GM12875 (cell line): ENCODE data around the gene ATP8B4.

ENCODE experiments used
- H3K4me3 ChIP-seq: one replicate; pipeline ENCODE4 v1.5.1; 2011; ENCODE audit warnings: low read depth, low read length, control low read depth
- CTCF ChIP-seq: IDR thresholded peaks from 2 replicates; pipeline ENCODE4 v1.5.1; 2011; ENCODE audit warnings: low read depth, mild to moderate bottlenecking, control low read depth, inconsistent platforms, low read length, moderate library complexity, borderline replicate concordance; ENCODE audit not compliant: insufficient read depth

ATP8B4 gene

GRCh38 chr15:49887659-49888322 lies 231.2 kb downstream of the ATP8B4 start:
- TF ChIP-seq CTCF: no peak
- H3K4me3 ChIP-seq: no peak overlapping the region

- no peak for TF ChIP-seq CTCF
Observed at GRCh38 chr15:49883121-49883520, 235.9 kb downstream of the ATP8B4 start.

GRCh38 chr15:49881866-49882265 lies 237.2 kb downstream of the ATP8B4 start:
- no peak overlapping the region for H3K4me3 ChIP-seq
- no peak for TF ChIP-seq CTCF

More at GRCh38 chr15:49883121-49883520, 235.9 kb downstream of the ATP8B4 start:
- H3K4me3 ChIP-seq: no peak overlapping the region

GRCh38 chr15:49881433-49881832 lies 237.6 kb downstream of the ATP8B4 start:
- no peak for TF ChIP-seq CTCF
- no peak overlapping the region for H3K4me3 ChIP-seq

GRCh38 chr15:49877873-49878521 lies 241.0 kb downstream of the ATP8B4 start:
- no peak for TF ChIP-seq CTCF
- no peak overlapping the region for H3K4me3 ChIP-seq

GRCh38 chr15:49877117-49877872 lies 241.7 kb downstream of the ATP8B4 start:
- H3K4me3 ChIP-seq: no peak overlapping the region
- TF ChIP-seq CTCF: no peak

- no peak overlapping the region for H3K4me3 ChIP-seq
- TF ChIP-seq CTCF: peak; percentile 45; the same call in 1 of the 2 replicates
Observed at GRCh38 chr15:49876401-49877038, 242.5 kb downstream of the ATP8B4 start.
